DMS79 treated with DMSO at 0.1 percent for 48 hours (cell line): Measurements from ENCODE around the gene GOLGA7B.
"Not testable (repeated sequence)": the region's sequence is repeated elsewhere in the genome, so short reads cannot be mapped to it uniquely, and the experiment has no call there.

Experiments used
- DNase-seq: peaks from one replicate; lab custom pipeline; 2025; lab: John Stamatoyannopoulos, UW

Gene GOLGA7B

DNA sequence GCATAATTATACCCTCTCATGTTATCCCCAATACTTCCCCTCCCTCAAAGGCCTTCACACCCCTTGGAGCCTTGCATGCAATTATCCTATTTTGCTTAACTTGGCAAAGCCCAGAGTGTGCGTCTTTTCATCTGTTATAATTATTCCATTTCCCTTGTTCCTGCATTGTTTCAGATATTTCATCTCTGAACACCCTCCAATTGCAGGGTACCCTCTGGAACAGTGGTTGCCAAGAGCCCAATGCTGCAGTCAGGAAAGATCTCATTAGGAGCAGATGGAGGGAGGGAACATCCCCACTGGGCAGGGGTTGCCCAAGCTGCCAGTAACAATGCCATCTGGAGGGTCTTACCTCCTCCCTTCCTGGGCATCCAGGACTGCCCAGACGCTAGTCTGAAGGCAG is 18.4 kb upstream of the GOLGA7B start:
- DNase-seq, result no peak

DNA sequence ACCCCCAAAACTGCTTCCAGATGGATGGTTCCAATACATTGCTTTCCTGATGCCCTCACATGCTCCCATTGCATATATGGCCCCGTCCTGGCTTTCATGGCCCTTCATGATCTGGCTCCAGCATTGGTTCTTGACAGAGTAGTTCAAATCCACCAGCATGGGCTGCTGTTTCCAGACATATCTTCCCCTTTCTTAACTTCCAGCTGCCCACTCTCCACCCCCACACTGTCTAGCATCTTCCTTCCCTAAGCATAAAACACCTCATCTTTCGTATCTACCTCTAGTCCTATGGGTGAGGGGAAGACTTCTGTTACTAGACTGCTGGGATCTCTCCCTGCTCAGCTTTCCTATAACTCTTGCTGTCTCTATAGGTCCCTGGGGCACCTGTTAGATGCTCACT is 13.2 kb upstream of the GOLGA7B start:
- no peak for DNase-seq

DNA sequence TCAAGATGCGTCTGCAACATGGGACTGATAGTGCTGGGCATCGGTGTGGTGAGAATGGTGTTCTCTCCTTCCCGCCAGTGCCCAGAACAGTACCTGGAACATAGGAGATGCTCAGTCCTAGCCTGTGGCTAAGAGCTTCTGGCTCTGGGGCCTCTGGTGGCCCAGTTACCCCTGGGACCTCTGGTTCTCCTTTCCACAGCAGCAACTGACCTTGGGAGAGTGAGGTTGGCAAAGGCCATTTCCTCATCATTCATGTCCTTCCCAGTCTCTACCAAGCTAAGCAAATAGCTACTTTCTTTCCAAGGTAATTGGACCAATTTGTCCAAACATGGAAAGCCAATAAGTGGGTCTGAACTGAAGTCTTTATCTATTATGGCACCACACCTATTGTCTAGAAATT is 11.6 kb upstream of the GOLGA7B start:
- no peak for DNase-seq

DNA sequence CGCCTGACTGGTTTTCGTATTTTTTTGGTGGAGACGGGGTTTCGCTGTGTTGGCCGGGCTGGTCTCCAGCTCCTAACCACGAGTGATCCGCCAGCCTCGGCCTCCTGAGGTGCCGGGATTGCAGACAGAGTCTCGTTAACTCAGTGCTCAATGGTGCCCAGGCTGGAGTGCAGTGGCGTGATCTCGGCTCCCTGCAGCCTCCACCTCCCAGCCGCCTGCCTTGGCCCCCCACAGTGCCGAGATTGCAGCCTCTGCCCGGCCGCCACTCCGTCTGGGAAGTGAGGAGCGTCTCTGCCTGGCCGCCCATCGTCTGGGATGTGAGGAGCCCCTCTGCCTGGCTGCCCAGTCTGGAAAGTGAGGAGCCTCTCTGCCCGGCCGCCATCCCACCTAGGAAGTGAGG is 8.5 kb upstream of the GOLGA7B start:
- not testable (repeated sequence) for DNase-seq

DNA sequence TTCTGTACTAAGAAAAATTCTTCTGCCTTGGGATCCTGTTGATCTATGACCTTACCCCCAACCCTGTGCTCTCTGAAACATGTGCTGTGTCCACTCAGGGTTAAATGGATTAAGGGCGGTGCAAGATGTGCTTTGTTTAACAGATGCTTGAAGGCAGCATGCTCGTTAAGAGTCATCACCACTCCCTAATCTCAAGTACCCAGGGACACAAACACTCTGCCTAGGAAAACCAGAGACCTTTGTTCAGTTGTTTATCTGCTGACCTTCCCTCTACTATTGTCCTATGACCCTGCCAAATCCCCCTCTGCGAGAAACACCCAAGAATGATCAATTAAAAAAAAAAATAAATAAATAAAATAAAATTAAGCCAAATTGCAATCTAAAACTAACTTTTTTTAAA is 7.5 kb upstream of the GOLGA7B start:
- DNase-seq, result not testable (repeated sequence)

DNA sequence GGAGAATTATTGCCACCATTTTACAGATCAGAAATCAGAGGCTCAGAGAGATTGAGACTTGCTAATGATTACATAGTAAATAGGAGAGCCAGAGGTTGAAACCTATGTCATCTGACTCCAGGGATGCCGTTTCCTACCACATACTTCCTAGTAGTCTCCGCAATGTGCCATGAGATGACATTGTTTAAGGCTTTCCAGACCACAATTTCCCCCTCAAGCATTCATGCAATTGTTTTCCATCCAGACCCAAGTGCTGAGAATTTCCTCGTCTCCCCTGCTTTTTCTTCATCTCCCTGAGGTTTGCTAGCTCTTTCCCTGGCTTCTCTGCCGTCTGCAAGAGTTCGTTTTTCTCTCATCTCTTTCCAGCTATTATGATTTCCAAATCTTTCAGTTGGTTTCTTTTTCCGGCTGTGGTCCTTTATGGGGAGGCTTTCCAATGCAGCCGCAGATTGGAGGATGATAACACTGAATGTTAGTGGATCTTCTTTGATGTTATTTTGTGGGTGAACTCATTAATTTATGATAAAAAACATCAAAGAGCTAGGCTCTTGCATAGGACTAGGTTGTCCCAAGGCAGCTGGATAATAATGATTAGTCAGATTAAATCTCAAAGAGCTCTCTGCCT is 6.9 kb upstream of the GOLGA7B start:
- peak; percentile 12 for DNase-seq

DNA sequence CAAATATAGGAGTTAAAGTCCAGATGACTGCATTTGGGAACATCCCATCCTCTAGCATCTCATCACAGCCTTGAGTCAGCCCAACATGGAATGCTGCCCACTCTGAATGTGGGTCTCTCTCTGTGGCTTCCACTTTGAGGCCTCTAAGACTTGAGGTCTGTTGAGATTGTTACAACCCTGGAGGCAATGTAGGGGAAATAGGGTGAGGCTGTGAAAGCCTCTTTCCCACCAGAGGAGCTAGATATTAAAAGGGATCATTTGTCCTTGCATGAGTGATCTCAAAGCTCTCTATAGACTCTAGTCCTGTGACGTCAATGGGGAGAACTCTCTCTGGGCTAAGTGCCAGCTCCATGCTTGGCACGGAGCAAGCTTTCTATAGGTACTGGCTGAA is 6.4 kb upstream of the GOLGA7B start:
- DNase-seq, result peak; percentile 75

DNA sequence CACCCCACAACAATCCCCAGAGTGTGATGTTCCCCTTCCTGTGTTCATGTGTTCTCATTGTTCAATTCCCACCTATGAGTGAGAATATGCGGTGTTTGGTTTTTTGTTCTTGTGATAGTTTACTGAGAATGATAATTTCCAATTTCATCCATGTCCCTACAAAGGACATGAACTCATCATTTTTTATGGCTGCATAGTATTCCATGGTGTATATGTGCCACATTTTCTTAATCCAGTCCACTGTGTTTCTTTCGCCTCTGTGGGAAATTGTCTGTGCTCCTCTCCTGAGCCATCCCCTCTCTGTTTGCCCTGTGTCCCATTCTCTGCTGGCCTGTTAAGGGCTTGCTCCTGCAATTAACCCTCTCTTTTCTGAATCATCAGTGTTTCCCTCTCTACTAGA is 5.7 kb upstream of the GOLGA7B start:
- not testable (repeated sequence) for DNase-seq

DNA sequence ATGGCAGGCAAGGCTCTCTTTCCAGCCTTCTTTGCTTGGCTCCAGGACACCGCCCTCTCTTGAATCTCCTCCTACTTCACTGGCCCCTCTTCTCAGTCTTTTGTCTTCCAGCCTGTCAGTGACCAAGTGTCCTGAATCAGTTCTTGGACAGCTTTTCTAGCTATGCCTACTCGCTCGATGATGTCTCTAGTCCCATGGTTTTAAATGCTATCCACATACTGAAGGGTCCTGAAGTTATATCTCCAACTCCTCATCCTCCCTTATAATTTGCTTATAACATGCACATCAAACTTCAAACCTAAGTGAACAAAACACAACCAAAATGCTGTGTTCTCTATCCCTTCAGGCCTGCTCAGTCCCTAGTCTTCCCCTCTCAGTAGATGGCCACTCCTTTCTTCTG is 5.0 kb upstream of the GOLGA7B start:
- DNase-seq, result no peak

DNA sequence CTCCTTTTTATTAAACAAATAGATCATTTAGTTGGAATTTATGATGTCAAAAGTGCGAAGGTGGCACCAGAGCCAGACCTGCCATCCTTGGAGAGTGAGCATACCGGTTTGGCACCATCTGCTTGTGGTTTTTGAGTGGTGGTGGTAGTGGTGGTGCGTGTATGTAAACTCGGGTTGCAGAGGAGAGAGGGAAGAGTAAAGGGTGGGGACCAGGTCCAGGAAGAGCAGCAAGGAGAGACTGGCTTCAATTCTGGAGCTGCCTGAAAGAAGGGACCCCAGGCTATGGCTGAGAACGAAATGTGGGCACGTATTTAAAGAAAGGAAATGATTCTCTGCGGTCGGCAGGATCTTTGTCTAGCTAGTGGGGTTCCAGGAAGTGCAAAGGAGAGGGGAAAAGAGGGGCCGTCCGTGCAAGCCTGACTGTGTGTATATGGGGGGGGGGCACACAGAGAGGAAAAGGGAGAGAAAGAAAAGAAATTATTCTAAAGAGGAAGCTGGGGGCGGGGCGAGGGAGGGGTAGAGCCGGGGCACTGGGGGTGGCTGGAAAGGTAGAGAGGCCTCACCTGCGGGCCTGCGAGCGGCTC is 448 bp upstream of the GOLGA7B start:
- peak; percentile 85 for DNase-seq

DNA sequence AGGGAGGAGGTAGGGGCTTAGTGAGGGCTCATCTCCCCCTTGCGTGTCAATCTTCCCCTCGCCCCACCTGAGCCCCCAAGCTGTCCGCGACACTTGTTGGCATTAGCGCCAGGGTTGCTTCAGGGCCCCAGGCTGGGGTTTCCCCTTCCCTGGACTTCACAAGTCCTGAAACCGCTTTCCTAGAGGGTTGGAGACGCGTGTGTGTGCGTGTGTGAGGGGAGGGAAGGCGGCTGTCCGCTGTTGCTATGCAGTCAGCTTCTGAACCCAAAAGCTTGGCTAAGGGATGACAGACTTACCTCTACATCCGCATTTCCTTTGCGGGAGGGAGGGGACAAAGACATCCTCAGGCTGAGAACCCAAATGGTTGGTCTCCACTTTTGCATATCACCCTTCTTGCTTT is 803 bp downstream of the GOLGA7B start:
- DNase-seq, result no peak

DNA sequence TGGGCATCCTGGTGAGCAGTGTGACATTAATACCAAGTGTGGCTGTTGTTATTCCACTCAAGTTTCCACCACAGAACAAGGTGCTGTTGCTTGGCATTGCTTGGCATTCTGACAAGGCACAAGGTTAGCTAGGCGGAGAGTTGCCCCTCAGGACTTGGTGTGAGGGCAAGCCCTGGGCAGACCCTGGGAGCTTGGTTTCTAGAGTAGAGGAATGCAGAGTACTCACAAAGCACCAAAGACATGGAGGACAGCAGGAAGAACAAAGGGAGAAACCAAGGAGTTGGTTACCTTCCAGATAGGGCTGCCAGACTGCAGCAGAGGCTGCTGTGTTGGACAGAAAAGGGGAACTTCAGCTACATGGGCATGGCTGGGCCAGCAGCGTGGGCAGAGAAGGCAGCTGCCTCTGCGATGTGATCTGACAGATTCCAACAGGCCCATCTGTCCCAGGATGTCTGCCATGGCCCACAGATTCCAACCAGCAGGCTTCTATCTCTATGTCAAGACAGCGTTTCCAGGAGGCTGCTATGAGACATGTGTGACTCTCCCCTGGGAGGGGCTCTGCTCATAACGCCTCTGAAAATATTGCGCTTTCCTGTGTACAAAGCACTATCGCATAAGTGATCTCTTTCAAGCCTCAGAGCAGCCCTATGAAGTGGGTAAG is 1.8 kb downstream of the GOLGA7B start:
- no peak for DNase-seq

DNA sequence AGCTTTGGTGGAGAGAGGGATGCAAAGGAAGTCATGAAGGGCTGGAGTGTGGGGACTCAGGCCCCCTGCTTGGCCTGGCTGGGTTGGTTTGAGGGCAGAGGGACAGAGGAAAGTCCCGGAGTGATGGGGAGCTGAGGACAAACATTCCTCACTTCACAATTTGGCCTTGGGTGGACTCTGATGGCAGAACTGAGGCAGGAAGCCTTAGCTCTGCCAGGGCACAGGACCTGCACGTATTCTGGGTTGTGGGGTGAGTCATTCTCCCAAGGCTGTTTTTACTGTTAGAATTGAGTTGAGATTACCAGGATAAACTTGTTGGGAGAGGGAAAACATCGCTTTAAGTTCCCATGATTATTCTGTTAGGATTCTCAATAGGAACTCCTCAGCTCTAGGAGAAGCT is 2.6 kb downstream of the GOLGA7B start:
- DNase-seq, result no peak

DNA sequence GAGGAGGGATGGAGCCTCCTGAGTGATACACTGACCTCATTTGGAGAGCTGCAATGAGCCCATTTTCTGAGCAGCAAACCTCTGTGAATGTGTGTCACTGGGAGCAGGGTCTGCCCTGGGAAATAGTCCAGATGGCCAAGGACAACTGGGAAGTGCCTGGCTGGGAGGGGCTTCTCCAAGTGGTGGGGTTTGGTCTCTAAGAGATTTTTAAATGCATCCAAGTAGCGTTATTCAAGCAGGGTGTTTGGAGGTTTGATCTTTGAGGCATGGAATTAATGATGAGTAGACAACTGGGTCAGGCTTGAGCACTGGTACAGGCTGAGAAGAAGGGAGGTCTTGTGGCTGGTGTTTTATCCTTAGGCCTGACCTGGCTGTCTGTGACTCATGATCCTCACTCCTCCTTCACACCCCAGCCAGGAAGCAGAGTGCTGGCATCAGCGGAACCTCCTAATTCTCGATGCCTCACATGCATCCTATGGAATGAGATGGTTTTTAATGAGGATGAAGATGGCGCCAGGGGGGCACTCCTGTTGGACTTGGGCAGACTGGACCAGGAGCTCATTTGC is 3.3 kb downstream of the GOLGA7B start:
- no peak for DNase-seq

DNA sequence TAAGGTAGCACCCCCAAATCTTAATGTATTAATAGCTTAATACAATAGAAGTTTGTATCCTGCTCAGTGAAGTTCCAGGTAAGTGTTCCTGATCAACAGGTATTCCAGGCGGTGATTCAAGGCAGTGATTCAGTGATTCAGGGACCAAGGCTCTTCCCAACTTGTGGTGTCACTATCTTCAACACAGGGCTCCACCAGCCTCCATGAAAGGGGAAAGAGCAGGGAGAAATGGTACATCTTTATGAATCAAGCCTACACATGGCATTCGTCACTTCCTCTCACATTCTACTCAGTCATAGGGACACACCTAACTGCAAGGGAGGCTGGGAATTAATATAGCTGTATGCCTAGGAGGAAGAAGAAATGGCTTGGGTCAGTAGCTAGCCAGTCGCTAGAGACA is 5.1 kb downstream of the GOLGA7B start:
- no peak for DNase-seq

DNA sequence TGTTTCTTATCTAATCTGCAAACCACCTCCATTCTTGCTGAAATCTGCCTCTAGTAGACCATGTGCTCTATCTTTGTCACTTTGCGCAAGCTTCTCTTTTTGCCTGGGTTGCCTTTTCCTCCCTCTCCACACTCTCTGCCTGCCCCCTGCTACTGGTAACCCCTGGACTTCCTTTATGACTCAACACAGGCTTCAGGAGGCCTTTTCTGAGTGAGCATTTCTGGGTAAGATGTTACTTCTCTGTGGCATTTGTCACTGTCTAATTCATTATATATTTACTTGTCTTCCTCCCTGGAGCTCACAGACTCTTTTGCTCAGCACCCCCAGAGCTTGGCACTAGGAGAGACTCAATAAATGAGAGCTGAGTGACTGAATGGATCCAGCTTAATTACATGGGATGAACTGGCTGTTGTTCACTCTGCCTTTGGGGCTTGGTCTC is 8.4 kb downstream of the GOLGA7B start:
- no peak for DNase-seq

DNA sequence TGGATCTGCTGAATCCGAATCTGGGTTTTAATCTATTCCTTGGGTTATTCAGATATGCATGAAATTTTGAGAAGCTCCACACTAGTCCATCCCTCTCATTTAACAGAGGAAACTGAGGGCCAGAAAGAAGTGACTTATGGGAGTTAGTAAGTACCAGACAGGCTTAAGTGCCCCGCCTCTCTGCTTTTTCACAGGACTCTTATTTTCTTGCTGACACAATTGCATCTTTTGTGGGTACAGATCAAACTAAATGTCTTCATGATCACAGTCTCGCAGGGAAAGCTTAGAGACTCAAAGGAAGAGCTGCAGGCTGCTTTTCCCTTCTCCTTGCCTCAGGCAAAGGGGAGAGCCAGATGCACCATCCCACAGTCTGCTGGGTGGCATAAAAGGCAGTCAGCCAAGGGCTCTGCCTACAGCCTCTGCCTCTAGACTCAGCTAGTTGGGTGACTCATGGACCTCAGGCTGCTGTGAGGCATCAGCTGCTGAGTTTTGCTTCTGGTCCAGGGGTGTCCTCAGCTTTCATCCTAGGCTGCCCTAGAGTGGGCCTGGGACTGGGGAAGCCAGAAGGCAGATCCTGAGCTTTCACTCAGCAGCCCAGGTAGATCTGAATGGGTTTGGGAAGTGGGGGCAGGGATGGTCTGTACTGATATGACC is 11.6 kb downstream of the GOLGA7B start:
- DNase-seq, result no peak

DNA sequence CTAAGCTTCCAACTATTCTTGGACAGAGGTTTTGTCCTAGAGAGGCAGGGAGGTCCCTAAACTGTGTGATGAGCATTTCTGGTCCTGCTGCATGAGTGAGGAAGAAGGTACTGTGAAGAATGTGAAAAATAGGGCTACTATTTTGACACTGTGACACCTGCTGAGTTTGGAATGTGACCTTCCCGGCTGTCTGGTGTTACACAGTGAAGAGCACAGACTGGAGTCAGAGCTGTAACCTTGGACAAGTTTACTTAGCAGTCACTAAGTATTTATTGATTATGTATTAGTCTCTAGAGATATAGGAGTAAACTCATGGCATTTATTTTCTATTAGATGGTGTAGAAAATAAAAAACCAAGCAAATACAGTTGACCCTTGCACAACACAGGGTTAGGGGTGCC is 12.3 kb downstream of the GOLGA7B start:
- no peak for DNase-seq

DNA sequence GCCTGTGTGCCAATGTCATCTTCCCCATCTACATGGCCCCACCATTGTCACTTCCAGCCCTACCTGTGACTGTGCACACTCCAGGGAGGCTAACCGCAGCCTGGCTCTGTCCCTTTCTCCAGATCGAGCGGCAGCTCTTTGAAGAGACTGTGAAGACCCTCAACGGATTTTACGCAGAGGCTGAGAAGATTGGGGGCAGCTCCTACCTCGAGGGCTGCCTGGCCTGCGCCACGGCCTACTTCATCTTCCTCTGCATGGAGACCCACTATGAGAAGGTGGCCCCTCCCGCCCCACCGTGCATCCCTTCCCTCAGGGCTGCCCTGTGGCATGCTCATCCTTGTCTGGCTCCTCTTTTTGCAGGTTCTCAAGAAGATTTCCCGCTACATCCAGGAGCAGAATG is 14.2 kb downstream of the GOLGA7B start:
- no peak for DNase-seq

DNA sequence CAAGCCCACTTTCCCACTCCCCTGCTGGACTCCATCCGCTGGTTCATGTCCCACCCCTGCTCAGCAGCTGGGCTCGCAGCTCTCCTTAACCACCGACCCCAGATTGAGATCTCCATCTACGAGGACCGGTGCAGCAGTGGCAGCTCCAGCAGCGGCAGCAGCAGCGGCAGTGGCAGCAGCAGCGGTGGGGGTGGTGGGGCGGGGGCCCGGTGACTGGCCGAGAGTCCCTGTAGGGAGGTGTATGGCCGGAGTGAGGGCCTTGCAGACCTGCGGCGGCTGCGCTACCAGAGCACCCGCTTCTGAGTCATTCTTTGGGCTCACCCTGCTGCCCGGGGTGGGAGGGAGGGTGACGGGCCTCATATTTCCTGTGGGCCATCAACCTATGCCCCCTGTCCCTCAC is 15.8 kb downstream of the GOLGA7B start:
- no peak for DNase-seq

DNA sequence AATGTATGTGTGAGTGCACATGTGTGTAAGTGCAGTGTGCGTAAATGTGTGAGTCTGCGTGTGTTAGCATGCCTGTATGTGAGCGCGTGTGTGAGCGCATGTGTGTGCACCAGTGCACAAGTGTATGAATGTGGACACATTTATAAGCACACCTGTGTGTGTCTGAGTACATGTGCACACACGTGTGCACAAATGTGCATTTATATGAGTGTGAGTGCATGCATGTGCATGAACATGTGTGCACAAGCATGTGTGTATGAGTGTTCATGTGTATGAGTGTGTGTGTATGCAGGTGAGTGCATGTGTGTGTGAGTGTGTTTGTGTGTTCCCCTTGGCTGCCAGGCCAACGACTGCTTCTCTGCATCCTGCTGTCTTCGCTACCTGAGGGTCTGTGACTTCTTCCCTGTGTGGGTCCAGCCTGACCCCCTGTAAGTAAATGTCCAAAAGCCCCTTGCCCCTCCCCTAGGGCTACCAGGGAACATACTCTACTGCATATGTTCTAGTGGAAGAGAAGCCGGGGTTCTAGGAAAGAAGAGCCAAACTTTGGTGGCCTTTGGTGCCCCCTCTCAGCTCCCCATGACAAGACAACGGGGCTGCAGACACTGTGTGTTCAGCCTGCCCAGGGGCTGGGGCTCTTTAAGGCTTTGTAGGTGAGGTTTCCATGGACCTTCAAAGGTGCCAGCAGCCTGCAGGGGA is 17.0 kb downstream of the GOLGA7B start:
- no peak for DNase-seq

DNA sequence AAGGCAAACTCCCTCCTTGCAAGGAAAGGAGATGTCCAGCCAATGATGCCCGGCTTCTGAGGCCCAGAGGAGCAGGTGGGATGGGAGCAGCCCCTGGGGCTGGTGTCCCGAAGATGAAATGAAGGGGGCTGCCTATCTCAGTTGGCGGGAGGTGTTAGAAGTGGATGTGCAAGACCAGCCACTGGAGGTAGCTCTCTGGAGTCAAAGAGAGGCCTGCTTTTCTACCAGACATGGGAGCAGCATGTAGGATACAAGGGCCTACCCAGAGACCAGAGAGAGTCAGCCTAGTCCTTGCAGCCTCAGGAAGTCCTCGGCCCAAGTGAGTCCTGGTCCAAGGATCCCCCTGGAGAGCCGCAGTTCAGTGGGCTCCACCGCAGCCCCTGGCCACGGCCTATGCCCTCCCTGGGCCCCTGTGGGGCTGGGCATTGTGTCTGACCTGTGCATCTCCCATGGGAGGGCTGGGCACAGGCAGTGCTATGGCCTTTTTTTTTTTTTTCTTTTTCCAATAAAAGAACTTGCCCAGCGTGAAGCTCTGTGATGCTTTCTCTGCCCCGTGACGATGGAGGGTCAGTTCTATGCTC is 17.7 kb downstream of the GOLGA7B start:
- DNase-seq, result no peak
